B cell (primary cell): ENCODE data around the gene OPN4.

Source experiments
- CTCF ChIP-seq: fragments of 200-600 bp; IDR thresholded peaks from one replicate; pipeline ENCODE4 v1.8.0; 2022; ENCODE audit warnings: antibody characterized with exemption, mild to moderate bottlenecking
- EZH2 ChIP-seq: IDR thresholded peaks from 2 replicates; pipeline ENCODE4 v1.6.1; 2012; ENCODE audit warnings: borderline replicate concordance, low read depth, mild to moderate bottlenecking, moderate library complexity, low read length; ENCODE audit not compliant: insufficient read depth, poor library complexity, severe bottlenecking

DNA sequence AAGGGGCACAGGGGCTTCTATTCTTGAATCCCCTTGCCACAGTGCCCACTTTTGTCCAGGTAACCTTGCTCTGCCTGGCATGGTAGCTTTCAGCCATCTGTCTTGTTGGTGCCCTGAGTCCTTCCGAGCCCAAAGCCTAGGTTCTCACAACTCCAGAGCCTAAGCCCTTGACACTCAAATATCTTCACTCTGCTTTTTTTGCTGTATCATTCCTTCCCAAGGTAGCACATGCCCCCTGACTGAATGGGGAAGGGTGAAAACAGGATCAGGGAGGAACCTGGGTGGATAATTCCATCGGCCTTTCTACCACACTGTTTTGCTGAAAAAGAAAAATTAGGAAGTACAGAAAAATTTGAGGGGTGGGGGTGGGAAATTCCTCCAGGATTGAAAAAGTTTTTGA lies 51.6 kb downstream of the OPN4 start:
- no peak for TF ChIP-seq CTCF
- no peak for TF ChIP-seq EZH2
